UCSD-AML1 (cell line): ENCODE measurements around the gene CCDC47.
"Not testable (repeated sequence)": the region's sequence is repeated elsewhere in the genome, so short reads cannot be mapped to it uniquely, and the experiment has no call there.

Experiments
- DNase-seq: peaks from one replicate; lab custom pipeline; 2025; ENCODE audit not compliant: unreplicated experiment; lab: John Stamatoyannopoulos, UW

CCDC47 gene

DNA sequence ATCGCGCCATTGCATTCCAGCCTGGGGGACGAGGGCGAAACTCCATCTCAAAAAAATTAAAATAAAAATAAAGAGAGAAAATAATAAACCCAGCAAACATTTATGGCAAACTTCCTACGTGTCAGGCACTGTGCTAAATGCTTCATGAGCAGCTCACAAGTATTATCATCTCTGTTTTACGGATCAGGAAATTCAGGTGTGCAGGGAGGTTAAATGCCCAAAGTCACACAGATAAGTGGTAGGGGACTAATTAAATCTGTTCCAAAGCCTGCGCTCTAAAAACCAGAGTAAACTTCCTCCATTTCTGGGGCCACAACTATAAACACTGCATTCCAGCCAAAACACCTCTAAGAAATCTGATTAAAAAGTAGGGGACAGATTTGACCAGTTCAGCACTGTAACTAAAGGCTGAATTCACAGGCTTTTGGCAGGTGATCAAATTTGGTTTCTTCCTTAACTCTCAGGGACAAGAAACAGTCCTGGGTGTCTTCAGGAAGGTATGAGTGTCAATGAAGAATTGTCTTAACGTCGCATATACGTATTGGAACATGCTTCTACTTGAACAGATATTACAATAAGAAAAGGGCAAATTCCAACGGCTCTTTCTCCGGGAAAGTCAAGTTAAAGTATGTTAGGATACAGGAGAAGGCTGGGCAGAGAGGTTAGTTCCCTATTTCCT lies 32.8 kb downstream of the CCDC47 start:
- DNase-seq = no peak

- DNase-seq = no peak
Observed at GRCh38 chr17:63735691-63736090, 37.7 kb downstream of the CCDC47 start.

DNA sequence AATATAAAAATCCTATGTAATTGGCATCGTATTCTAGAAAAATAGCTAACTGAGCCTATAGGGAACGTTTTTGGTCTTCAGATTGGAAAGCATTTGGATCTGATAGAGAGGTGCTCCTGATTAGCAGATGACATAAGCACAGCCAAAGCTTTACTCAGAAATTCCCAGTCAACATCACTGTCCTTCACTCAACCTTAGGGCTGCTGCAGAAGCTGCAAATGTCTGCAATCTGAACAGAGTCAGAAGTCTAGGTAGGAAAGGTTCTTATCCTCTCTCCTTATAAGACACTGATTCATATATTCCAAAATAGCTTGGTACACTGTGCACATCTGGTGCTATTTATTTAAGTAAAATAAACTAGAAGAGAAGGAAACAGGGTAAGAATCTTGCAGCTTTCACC lies 51.0 kb downstream of the CCDC47 start:
- DNase-seq = no peak

- not testable (repeated sequence) for DNase-seq
Observed at GRCh38 chr17:63720194-63720593, 53.2 kb downstream of the CCDC47 start.

GRCh38 chr17:63718988-63719387 lies 54.4 kb downstream of the CCDC47 start:
- DNase-seq = no peak

DNA sequence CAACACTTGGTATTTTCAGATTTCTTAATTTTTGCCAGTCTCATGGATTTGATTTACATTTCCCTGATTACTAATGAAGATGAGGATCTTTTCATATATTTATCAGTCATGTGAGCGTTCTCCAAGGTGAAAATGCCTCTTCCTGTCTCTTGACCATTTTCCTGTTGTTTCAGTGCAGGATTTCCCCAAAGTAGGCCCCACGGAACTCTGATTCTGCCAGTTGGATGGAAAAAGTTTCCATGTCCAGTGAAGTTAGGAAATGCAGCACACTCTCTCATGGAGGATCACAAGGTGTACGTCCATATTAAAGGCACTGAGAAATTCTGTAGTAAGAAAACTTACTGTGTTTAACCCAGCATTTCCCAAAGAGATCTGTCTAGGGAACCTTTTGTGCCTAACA lies 57.0 kb downstream of the CCDC47 start:
- DNase-seq = no peak

DNA sequence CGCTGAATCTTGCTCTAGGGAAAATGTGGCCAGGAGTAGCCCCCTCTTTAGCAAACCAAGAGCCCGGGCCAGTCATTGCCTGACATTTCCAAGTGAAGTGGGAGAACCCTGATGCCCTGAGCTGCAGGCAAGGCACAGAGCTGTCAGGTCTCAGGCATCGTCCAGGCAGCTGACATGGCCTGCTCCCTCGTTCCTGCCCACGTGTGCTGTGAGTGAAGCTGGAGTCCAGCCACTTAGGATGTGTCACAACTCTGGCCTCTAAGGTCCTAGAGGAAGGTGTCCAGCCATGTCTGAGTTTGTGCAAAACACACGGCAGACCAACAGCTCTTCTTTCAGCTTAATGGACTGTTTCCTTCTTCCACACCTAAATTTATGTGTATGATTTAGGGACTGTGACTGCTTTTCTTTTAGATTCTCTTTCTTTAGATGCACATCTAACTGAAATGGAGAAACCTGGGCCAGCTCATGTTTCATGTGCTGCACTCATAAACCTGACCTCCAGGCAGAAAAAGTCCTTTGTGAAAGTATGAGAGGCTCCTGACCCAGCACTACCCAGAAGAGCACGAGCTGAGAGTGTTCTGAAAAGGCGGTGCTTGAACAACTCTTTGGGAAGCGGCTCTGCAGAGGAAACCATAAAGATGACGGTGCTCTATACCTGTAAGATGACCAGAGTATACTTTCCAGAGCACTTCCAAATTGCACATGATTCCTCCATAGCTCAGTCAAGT lies 58.7 kb downstream of the CCDC47 start:
- no peak for DNase-seq

- DNase-seq = no peak
Observed at GRCh38 chr17:63709110-63709509, 64.3 kb downstream of the CCDC47 start.

- DNase-seq = no peak
Observed at GRCh38 chr17:63707151-63707550, 66.2 kb downstream of the CCDC47 start.

GRCh38 chr17:63706336-63707082 lies 66.9 kb downstream of the CCDC47 start:
- no peak for DNase-seq

DNA sequence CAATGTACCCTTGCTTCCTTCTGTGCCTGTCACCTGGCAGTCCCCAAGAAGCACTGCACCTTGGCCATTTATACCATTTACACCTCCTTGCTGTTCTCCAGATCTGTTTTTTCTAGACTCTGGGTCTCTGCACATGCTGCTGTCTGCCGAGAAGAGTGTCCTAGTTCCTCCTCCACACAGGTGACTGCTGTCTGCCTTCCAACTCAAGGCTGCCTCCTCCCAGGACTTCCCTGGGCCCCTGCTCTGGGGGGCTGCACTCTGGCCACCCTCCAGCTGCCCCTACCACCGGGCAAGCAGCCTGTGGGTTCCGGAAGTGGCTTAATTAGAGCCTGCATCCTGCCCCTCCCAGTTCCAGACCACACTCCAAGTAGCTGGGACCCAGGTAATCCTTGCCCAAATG lies 67.7 kb downstream of the CCDC47 start:
- no peak for DNase-seq

GRCh38 chr17:63704836-63705235 lies 68.6 kb downstream of the CCDC47 start:
- DNase-seq = no peak

DNA sequence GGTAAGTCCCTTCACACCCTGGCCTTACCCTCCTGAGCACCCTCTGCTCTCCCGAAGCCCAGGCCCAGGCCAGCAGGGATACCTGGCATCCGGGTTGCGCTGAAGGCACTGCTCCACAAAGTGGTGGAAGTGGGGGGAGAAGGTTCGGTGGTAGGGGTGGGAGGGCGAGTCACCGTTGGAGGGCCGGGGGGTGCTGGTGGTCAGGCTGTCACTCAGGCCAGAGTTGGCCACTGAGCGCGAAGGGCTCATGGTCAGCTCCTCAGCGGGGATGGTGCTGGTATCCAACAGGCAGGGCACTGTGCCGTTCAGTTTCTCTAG lies 69.2 kb downstream of the CCDC47 start:
- no peak for DNase-seq

GRCh38 chr17:63703556-63704258 lies 69.7 kb downstream of the CCDC47 start:
- DNase-seq = no peak

DNA sequence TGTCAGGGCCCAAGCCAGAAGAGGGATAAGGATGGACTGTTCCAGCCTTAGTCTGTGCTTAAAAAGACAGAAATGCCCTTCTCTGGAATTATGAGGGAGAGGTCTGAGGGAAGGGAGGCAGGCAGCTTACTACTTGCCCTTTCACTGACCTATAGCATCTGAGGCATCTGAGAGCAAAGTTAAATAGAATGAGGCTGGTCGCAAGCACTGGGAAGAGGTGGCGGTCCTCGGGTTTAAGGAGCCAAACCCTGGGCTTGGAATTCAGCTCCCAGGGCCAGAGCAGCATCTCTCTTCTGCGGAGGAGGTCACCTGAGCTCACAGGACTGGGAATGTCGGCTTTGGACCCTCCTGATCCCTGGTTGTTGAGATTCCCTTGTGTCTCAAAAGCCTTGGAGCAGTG lies 70.4 kb downstream of the CCDC47 start:
- no peak for DNase-seq

DNA sequence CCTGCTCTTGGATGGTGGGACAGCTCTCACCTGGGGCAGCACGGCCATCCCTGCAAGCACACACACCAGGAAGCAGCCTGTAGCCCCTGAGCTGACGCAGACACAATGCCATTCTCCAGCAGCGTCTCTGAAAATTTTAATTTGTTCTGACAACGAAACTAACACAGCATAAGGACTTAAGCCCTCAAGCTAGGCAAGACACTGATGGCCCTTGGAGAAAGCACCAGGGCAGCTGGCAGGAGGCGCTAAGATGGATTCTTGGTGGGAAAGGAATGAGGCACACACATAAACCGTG lies 70.7 kb downstream of the CCDC47 start:
- no peak for DNase-seq

GRCh38 chr17:63701868-63702720 lies 71.3 kb downstream of the CCDC47 start:
- peak; percentile 78 for DNase-seq

GRCh38 chr17:63701456-63701820 lies 72.0 kb downstream of the CCDC47 start:
- no peak for DNase-seq

DNA sequence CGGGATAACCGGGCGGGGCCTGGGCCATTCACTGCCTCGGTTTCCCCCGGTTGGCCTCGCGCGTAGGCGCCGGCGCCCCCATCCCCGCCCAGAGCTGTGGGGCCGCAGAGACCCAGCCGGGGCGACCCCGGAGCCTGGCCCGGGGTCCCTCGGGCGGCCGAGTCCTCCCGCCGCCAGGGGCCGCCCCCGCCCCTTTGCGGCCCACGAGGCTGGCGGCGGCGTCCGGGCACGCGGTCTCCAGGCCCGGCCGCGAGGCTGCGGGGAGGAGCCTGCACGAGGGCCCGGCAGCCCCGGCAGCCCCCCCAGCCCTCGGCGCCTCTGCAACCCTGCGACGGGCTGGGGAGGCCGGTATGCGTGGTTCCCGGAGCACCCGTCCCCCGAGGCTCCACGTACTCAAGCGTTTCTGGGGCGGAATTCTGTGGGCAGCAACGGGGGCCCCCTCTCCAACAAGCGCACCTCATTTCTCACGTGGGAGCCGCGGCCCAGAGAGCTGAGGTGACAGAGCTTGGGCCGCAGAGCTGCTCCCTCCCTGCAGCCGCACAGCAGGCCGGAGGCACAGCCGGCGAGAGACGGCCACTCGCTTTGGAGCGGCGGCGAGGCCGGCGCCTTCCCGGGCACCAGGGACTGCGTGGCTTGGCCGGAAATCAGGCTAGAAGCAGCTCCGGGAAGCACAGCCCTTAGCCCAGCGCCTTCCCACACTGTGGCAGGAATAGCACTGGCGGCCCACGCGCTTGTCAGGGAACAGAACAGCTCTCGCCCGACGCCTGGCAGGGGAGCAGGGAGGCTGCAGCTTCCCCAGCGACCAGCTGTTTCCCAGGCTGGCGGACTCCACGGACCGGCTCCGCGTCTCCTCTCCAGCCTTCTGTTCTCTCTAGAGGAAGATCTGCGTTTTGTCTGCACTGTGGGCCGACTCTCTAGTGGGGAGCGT lies 72.6 kb downstream of the CCDC47 start:
- peak; percentile 80 for DNase-seq
